Middle frontal gyrus (tissue), 1 donor: ENCODE measurements around the gene SH3RF3.
"Not testable (repeated sequence)": the region's sequence is repeated elsewhere in the genome, so short reads cannot be mapped to it uniquely, and the experiment has no call there.

ENCODE experiments used
- DNase-seq: peaks from one replicate; pipeline ENCODE4 v3.0.0-alpha.2; 2015; ENCODE audit warnings: low spot score; ENCODE audit errors: extremely low spot score

The SH3RF3 gene

DNA sequence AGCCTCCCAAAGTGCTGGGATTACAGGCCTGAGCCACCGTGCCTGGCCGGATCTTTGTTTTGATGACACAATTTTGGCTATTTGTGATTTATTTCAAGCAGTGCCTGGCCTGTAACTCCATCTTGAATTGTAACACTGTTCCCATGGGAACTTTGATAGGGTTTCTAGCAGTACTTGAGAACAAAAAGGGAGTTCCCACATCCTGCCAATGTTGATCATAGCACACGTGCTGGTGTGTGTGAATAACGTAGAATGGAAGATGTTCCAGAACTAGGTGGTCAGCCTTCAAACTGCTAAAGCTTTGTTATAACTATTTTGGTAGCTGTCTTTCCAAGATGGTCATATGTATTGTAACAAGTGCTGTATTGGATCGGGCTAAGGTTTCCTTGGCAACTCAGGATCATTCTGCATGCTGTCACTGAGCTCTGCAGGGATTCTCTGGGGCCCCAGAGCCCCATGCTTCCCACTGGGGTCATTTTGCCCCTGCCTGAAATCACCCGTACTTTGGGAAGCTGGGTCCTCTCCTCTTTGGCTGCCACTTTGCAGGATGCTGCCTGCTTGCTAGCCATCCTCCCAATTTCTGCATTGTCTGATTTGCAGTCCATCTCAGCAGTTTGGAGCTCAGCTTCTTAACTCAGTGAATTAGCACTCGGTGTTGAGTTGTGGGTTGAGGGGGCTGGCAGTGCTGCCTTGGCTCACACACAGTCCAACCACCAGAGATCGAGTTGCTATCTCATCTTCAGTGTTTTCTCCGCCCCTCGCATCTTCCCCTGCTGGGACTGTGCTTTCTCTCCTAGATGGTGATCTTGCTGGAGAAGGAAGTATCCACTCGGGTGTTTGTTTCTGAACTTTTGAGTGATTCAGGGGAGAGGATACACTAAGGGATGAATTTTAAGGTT lies 26.8 kb downstream of the SH3RF3 start:
- DNase-seq, result no peak

- DNase-seq, result no peak
Measured at GRCh38 chr2:109157563-109158105, 28.6 kb downstream of the SH3RF3 start.

GRCh38 chr2:109158237-109158636 lies 29.2 kb downstream of the SH3RF3 start:
- no peak for DNase-seq

- no peak for DNase-seq
Measured at GRCh38 chr2:109159096-109159495, 30.1 kb downstream of the SH3RF3 start.

GRCh38 chr2:109160714-109161440 lies 31.9 kb downstream of the SH3RF3 start:
- no peak for DNase-seq

DNA sequence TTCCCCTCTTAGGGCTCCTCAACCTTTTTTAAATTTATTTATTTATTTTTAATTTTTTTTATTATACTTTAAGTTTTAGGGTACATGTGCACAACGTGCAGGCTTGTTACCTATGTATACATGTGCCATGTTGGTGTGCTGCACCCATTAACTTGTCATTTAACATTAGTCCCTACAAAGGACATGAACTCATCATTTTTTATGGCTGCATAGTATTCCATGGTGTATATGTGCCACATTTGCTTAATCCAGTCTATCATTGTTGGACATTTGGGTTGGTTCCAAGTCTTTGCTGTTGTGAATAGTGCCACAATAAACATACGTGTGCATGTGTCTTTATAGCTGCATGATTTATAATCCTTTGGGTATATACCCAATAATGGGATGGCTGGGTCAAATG lies 33.4 kb downstream of the SH3RF3 start:
- not testable (repeated sequence) for DNase-seq

DNA sequence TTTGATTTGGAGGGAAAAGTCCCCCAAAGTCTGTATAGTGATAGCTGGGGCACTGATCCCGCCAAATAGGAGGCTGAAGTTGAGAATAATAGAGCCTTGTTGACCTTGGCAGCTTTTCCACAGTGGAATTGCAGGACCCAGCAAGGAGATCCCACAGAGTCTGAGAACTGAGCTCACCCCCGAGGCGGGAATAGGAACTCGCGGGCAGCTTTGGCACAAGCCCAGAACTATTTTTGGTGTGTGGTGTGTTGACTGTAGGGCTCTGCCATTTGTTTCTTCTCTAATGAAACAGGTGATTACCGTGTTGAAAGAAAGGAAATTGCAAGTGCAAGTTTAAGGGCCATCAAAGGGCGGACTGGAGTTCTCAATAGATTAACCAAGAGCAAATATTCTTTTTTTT lies 34.0 kb downstream of the SH3RF3 start:
- DNase-seq, result no peak

DNA sequence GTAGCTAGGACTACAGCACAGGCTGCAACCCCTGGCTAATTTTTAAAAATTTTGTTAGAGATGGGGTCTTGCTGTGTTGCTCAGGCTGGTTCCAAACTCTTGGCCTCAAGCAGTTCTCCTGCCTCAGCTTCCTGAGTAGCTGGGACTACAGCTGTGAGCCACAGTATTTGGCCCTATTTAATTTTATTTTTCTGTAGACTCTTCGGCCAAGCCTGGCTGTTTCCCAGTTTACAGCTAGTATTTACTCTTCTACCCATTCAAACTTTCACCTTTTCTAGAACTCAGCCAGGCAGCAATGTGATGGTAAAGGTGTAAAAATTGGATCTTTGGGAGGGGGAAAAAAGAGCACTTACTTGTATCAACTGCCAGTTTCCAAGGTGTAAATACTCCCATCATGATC lies 35.3 kb downstream of the SH3RF3 start:
- no peak for DNase-seq

DNA sequence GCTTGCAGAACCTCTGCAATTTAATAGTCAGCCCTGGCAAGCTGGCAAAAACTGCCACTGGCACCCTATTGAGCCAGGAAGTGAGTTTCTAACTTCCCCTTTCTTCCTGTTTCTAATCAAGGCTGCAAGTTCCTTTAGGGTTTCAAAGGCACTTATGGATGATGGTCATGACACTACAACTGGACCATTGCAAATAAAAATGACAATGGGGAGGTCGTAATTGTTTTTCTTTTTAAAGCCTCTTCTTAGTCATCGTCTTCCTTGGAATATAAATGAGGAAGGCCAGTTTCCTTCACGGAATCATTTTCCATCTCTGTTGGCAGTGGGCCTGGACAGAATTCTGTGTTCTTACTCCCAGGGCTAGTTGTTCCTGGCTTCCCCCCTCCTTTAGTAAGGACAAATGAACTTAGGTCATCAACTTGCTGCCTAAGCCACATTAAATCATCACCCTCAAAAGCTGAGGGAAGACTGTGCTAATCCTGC lies 35.8 kb downstream of the SH3RF3 start:
- DNase-seq, result no peak

DNA sequence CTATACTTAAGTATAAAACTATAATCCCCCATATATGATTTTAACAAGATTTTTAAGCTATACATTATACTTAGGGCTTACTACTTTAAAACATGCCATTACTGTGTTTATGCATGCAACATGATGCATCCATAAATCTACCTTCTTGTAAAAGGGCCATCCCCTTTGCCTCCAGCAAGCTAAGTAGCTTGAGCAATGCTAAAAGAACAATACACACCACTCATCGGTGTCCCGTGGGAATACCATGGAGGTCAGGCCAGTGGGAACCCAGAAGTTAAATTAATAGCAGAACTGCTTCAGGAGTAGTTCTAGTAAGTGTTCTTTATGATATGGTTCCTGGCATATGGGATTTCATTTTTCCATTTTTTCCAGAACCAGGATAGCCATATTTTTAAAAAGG lies 37.8 kb downstream of the SH3RF3 start:
- no peak for DNase-seq

GRCh38 chr2:109168086-109168485 lies 39.1 kb downstream of the SH3RF3 start:
- DNase-seq, result no peak

DNA sequence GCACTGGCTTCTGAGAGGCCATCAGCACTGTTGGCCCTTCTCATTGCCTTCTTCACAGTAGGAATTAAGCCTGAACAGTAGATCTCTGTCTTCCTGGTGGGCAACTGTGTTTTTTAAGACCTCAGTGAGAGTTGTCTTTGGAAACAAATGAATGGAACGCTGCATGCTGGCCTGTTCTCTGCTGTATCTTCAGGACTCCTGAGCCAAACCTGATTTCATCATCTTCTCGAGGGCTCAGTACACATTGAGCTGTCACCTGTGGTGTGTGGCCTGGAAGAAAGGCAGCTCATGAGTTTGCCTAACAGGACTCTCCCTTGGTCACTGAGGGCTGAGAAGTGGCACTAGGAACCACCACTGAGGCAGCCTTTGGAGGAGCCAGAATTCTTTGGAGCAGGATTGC lies 39.7 kb downstream of the SH3RF3 start:
- no peak for DNase-seq

- DNase-seq, result no peak
Measured at GRCh38 chr2:109170645-109171044, 41.6 kb downstream of the SH3RF3 start.

GRCh38 chr2:109171444-109172334 lies 42.7 kb downstream of the SH3RF3 start:
- DNase-seq, result no peak

- no peak for DNase-seq
Measured at GRCh38 chr2:109172556-109173105, 43.6 kb downstream of the SH3RF3 start.

GRCh38 chr2:109173311-109174171 lies 44.5 kb downstream of the SH3RF3 start:
- no peak for DNase-seq

DNA sequence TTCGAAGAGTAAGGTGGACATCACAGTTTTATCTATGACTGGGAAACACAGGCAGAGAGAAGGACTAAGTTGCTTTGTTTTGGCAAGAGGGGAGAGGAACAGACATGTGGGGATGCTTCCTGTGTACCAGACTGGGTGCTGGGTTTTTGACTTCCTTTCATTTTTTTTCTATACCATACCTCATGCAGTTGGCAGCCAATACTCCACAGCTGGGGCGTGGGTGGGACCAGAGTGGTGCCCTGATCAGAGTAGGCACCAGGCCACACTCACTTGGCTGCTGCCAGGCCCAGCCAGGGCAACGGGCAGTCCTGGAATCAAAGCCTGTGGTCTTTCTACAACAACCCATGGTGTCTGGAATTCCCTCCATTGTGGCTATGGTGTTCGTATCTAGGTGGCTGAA lies 45.2 kb downstream of the SH3RF3 start:
- no peak for DNase-seq

- no peak for DNase-seq
Measured at GRCh38 chr2:109174626-109175349, 45.8 kb downstream of the SH3RF3 start.

- no peak for DNase-seq
Measured at GRCh38 chr2:109175350-109175678, 46.3 kb downstream of the SH3RF3 start.
